Raji (cell line): ENCODE results near the gene SERPINE2.

Source experiments
- POLR2A ChIP-seq: IDR thresholded peaks from 2 replicates; pipeline ENCODE4 v1.6.1; 2011; ENCODE audit warnings: low read depth, low read length, control low read depth; ENCODE audit not compliant: insufficient read depth

Gene SERPINE2

DNA sequence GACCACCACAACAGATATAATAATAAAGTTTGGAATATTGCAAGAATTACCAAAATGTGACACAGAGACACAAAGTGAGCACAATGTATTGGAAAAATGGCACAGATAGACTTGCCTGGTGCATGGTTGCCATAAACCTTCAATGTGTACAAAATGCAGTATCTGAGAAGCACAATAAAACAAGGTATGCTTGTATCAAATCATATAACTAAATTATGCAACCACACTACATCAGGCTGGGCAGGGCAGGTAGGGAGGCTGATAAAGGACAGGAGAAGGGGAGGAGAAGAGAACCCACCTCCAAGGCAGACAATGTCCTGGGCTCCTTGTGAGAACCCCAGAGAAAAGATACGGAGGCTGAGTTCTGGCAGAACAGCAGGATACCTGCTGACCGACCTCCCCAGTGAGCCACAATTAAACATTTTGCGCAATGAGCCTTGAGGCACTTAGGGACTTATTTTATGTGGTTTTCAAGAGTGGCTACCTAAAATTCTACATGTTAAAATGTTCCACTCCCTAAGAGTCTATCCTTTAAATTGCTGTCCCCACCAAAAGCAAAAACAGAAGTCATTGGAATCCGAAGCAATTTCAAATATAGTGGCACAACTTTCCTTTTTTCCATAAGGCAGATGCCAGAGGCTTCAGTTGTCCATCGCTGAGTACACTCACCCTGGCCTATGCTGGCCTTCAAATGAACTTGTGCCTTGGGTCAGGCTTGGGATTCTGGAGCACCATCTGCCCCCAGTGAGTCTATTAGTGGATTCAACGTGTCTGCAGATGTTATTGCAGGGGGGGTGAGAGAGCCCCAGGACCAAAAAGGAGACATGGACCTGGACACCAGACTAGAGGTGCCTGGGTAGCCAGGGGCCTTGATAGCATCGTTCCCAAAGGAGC is 110.7 kb downstream of the SERPINE2 start:
- TF ChIP-seq POLR2A = no peak

DNA sequence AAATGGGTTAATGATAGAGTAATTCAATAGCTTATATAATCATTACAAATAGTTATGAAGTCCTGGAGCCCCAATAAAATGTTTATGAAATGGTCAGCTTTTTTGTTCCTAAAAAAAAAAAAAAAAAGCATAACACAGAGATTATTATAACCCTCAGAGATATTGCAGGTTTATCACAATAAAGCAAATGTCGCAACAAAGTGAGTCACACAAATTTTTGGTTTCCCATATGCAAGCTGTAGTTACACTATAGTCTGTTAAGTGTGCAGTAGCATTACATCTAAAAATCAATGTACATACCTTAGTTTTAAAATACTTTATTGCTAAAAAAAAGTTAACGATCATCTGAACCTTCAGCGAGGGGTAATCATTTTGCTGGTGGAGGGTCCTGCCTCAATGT is 114.0 kb downstream of the SERPINE2 start:
- TF ChIP-seq POLR2A = no peak
